H1 (cell line): ENCODE results near the gene DKKL1.

Source experiments
- BACH1 ChIP-seq: IDR thresholded peaks from 2 replicates; pipeline ENCODE4 v1.6.1; 2012; ENCODE audit warnings: low read length, improper control_type of control experiment
- CREB1 ChIP-seq: IDR thresholded peaks from 2 replicates; pipeline ENCODE4 v1.6.1; 2012; ENCODE audit warnings: inconsistent platforms
- CTCF ChIP-seq, 3 experiments: IDR thresholded peaks; 1 replicate in 2 of 3; 2 replicates in 1 of 3; pipeline versions ENCODE4 v1.5.1 to v1.6.1; 2011; ENCODE audit warnings: low read length in 3 of 3, mild to moderate bottlenecking in 3 of 3, inconsistent platforms in 2 of 3, low read depth in 1 of 3, moderate library complexity in 1 of 3; ENCODE audit not compliant: insufficient read depth in 1 of 3; ENCODE audit errors: control extremely low read depth in 1 of 3
- EZH2 ChIP-seq: fragments of 200-600 bp; sonication (generic); IDR thresholded peaks from 2 replicates; pipeline ENCODE4 v1.7.1; 2012; ENCODE audit warnings: low read depth, mild to moderate bottlenecking, moderate library complexity, low read length, inconsistent platforms; ENCODE audit not compliant: severe bottlenecking
- FOSL1 ChIP-seq: IDR thresholded peaks from 2 replicates; pipeline ENCODE4 v1.6.1; 2011; ENCODE audit warnings: mild to moderate bottlenecking, low read depth, low read length, moderate library complexity; ENCODE audit not compliant: insufficient read depth
- KDM4A ChIP-seq: IDR thresholded peaks from one replicate; pipeline ENCODE4 v1.7.1; 2012; ENCODE audit warnings: low read depth, mild to moderate bottlenecking, moderate library complexity, low read length, inconsistent platforms; ENCODE audit not compliant: severe bottlenecking
- POLR2A ChIP-seq, 2 experiments: IDR thresholded peaks; 1 replicate in 1 of 2; 2 replicates in 1 of 2; pipeline ENCODE4 v1.6.1; 2011; ENCODE audit warnings: low read depth in 2 of 2, low read length in 2 of 2, mild to moderate bottlenecking in 2 of 2; ENCODE audit errors: control extremely low read depth in 1 of 2
- TEAD4 ChIP-seq: IDR thresholded peaks from 2 replicates; pipeline ENCODE4 v1.6.1; 2012; ENCODE audit warnings: low read depth, low read length, inconsistent platforms, mixed read lengths
- YY1 ChIP-seq: IDR thresholded peaks from 2 replicates; pipeline ENCODE4 v1.6.1; 2011; ENCODE audit warnings: low read depth, mild to moderate bottlenecking, low read length

GRCh38 chr19:49364083-49364737, 533 bp downstream of the DKKL1 start:
- TF ChIP-seq TEAD4 = no peak
- TF ChIP-seq BACH1 = no peak
- TF ChIP-seq POLR2A (IDR thresholded peaks at IDR 0.05; ENCODE audit: control extremely low read depth in 1 of 2, low read depth in 2 of 2, low read length in 2 of 2) = no peak
- no peak for TF ChIP-seq CTCF (IDR thresholded peaks at IDR 0.05; ENCODE audit: control extremely low read depth in 1 of 3, insufficient read depth in 1 of 3, low read depth in 1 of 3, low read length in 3 of 3)
- no peak for TF ChIP-seq FOSL1
- no peak for TF ChIP-seq EZH2
- TF ChIP-seq YY1 = no peak
- no peak for TF ChIP-seq CREB1
- TF ChIP-seq KDM4A = no peak
